LNCaP clone FGC (cell line): ENCODE data around the gene PTK6.

Source experiments
- DNase-seq: peaks from one replicate; pipeline ENCODE4 v3.0.0-alpha.2; 2011; ENCODE audit warnings: low read depth
- H3K4me3 ChIP-seq: 2 replicates; pipeline ENCODE4 v1.5.1; 2011; ENCODE audit warnings: mild to moderate bottlenecking, low read depth, low read length, control low read depth
- TF ChIP-seq, protein P1 (sequence below): IDR thresholded peaks from 2 replicates; pipeline ENCODE4 v1.5.1; 2012; ENCODE audit warnings: mild to moderate bottlenecking; ENCODE audit not compliant: control insufficient read depth, insufficient read depth; ENCODE audit errors: extremely low read depth

The PTK6 gene

GRCh38 chr20:63498960-63499337, 38.2 kb downstream of the PTK6 start, which contains the start of gene EEF1A2:
Gene EEF1A2, minus strand, starts transcription at chr20:63499083. Its CDS starts 1,320 bp downstream, at chr20:63497763.
- TF ChIP-seq, protein P1, sequence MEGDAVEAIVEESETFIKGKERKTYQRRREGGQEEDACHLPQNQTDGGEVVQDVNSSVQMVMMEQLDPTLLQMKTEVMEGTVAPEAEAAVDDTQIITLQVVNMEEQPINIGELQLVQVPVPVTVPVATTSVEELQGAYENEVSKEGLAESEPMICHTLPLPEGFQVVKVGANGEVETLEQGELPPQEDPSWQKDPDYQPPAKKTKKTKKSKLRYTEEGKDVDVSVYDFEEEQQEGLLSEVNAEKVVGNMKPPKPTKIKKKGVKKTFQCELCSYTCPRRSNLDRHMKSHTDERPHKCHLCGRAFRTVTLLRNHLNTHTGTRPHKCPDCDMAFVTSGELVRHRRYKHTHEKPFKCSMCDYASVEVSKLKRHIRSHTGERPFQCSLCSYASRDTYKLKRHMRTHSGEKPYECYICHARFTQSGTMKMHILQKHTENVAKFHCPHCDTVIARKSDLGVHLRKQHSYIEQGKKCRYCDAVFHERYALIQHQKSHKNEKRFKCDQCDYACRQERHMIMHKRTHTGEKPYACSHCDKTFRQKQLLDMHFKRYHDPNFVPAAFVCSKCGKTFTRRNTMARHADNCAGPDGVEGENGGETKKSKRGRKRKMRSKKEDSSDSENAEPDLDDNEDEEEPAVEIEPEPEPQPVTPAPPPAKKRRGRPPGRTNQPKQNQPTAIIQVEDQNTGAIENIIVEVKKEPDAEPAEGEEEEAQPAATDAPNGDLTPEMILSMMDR = peak; percentile 64
- peak within 1 kb of the TSS; percentile 91 for H3K4me3 ChIP-seq
- no peak for DNase-seq

- TF ChIP-seq, protein P1 = no peak
- peak overlapping the region; percentile 91 for H3K4me3 ChIP-seq
- DNase-seq = no peak
Measured at GRCh38 chr20:63497946-63498935, 38.9 kb downstream of the PTK6 start.

GRCh38 chr20:63497138-63497945, 39.8 kb downstream of the PTK6 start:
- peak overlapping the region; percentile 91 for H3K4me3 ChIP-seq
- no peak for DNase-seq

DNA sequence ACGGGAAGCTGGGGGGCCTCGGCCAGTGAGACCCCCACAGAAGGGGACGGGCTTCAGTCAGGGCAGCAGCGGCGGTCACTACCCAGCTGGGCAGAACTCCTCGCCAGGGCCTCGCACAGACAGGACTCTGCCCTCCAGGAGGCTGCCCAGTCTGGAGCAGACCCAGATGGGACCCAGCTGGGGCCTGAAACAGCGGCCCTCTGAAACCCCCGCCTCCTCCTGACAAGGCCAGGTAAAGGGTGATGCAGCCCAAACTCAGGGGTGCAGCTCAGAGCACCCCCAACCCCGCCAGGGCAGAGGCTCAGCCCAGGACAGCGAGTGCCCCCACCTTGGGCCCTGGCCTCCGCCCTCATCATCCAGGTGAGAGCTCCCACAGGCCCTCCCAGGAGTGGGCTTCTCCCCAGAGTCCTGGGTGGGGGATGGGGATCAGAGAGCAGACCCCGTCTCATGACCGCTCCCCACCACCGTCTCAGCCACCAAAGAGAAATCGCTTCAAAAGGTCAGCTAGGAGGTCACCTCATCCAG, 40.5 kb downstream of the PTK6 start:
- peak overlapping the region; percentile 91 for H3K4me3 ChIP-seq
- TF ChIP-seq, protein P1 = no peak
- DNase-seq = no peak

More at GRCh38 chr20:63497138-63497945, 39.8 kb downstream of the PTK6 start:
- TF ChIP-seq, protein P1 = no peak

GRCh38 chr20:63495741-63496595, 41.2 kb downstream of the PTK6 start:
- DNase-seq = no peak
- TF ChIP-seq, protein P1 = peak; percentile 89
- peak overlapping the region; percentile 91 for H3K4me3 ChIP-seq

DNA sequence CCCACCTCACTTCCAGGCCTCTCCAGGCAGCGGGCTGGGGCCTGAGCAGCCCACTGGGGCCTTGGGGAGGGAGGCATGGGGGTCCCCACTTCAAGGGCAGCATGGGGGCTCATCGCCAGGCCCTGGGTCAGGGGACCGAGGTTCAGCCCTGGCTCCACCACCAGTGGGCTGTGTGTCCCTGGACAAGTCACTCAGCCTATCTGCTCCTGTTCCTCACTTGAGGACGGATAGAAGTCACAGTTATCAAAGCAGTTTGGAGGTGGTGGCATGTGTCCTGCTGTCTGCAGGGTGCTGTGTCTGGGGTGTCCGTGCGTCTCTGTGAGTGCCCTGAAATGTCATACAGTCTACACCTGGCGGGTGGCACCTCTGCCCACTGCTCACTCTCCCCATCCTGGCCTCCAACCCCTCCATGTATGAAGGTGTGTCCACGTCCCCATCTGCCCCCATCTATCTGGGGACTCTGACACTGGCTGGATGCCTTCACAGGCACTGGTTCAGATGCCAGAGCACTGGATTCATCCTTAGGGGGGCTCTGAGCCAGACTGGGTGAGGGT, 41.9 kb downstream of the PTK6 start:
- TF ChIP-seq, protein P1 = no peak
- no peak for DNase-seq
- H3K4me3 ChIP-seq = no peak overlapping the region
